ENCODE results near the gene ACSS2. TPM values are rescaled to one million over a fixed set of nuclear protein-coding genes. Genes with fewer than 3 reads are reported as not detected.

ACSS2 gene
- total and polyA plus RNA-seq, 2 of the 8 experiments (the other 6 are each of a cell fraction or from before 2014, with no cell fraction given), result 17.7 to 24.2 TPM

- WGBS, 2 experiments (ENCODE audit: extremely low coverage in 1 of 2, insufficient coverage in 1 of 2, insufficient read length in 1 of 2, insufficient replicate concordance in 2 of 2, low coverage in 1 of 2, low lambda C conversion rate in 2 of 2, missing lambda C conversion rate in 1 of 2), result 64% methylated on average over 3 of the region's 4 CpGs; no CpG with 5 or more reads in 1 of the 2 experiments
- Histone ChIP-seq H2BK5ac (ENCODE audit: low read depth, low read length) (no peak overlapping the region), H3K9me3 (ENCODE audit: insufficient read depth in 2 of 2, low read depth in 1 of 2, low read length in 1 of 2) (no peaks in the 10 kb centered on the region), H3K79me2 (ENCODE audit: control insufficient read depth in 1 of 2, insufficient read depth in 2 of 2, low read length in 2 of 2) (no peaks in the 10 kb centered on the region), H3K23ac (ENCODE audit: insufficient read length) (no peak overlapping the region), H3K4me2 (ENCODE audit: insufficient read depth in 1 of 2, low read depth in 2 of 2, low read length in 2 of 2) (no peak overlapping the region), H2BK15ac (ENCODE audit: low read length) (0 out of 2 replicates have a peak overlapping the region, but pooled peaks have one; percentile 2), H3K56ac (replicated peaks; ENCODE audit: insufficient read length, low read depth, low read length) (no peak overlapping the region), H3K18ac (ENCODE audit: extremely low read depth, low read length) (no peak overlapping the region), H2BK20ac (ENCODE audit: low read length) (no peak overlapping the region), H4K91ac (replicated peaks; ENCODE audit: insufficient read length, low read length) (no peak overlapping the region), H3K4ac (replicated peaks; ENCODE audit: insufficient read length, low read depth, low read length) (no peak overlapping the region), H3K4me3 (ENCODE audit: extremely low read depth in 1 of 4, insufficient read depth in 2 of 4, low read depth in 3 of 4, low read length in 4 of 4) (no peak overlapping the region), H3K4me1 (replicated peaks in 1 of 4; ENCODE audit: control insufficient read depth in 3 of 4, insufficient read depth in 4 of 4, low read length in 3 of 4) (peaks cover 0 to 8% (median 0%) of the 10 kb centered on the region in 4 experiments; a peak in 2 of 7 replicates), H3K36me3 (ENCODE audit: control insufficient read depth in 2 of 4, insufficient read depth in 4 of 4, low read length in 3 of 4) (no peaks in the 10 kb centered on the region), H3K23me2 (ENCODE audit: low read depth, low read length) (no peaks in the 10 kb centered on the region), H4K5ac (ENCODE audit: insufficient read length, low read depth, low read length) (no peak overlapping the region), H4K20me1 (replicated peaks in 1 of 2; ENCODE audit: control insufficient read depth in 1 of 2, insufficient read depth in 2 of 2, low read length in 2 of 2) (no peaks in the 10 kb centered on the region), H3K14ac (ENCODE audit: insufficient read length) (no peak overlapping the region), H3K27me3 (replicated peaks in 1 of 4; ENCODE audit: control insufficient read depth in 3 of 4, extremely low read depth in 1 of 4, insufficient read depth in 3 of 4, low read length in 3 of 4) (no peaks in the 10 kb centered on the region; a peak in 1 of 7 replicates), H2AFZ (ENCODE audit: low read length) (no peak overlapping the region), H2BK12ac (ENCODE audit: low read depth, low read length) (no peak overlapping the region), H4K8ac (ENCODE audit: extremely low read depth, insufficient read depth, low read length) (no peak overlapping the region), H3K27ac (ENCODE audit: low read depth, low read length) (no peak overlapping the region), H2BK120ac (replicated peaks; ENCODE audit: low read depth, low read length) (no peak overlapping the region), H3K79me1 (ENCODE audit: low read depth, low read length) (no peaks in the 10 kb centered on the region), H2AK5ac (ENCODE audit: low read depth, low read length) (no peak overlapping the region), H3K9ac (replicated peaks in 1 of 4; ENCODE audit: extremely low read depth in 1 of 4, low read depth in 3 of 4, low read length in 3 of 4) (no peak overlapping the region)
- ChIA-PET POLR2A (ENCODE audit: partially characterized antibody) (interaction anchor here (1.2 kb wide), 1 partner anchor 289 kb away, joined by 6 read pairs; no protein-coding TSS in a partner anchor), CTCF (ENCODE audit: partially characterized antibody) (interaction anchor here (0.6 to 6.9 kb wide), 6 partner anchors 17 to 511 kb away, joined by 3 to 26 read pairs (median 4); partner anchors contain the start of gene GGT7)
- TF ChIP-seq EGR1 (IDR thresholded peaks at IDR 0.05; ENCODE audit: borderline replicate concordance, low read depth, low read length), result no peak
- no peak for TF ChIP-seq GTF2F1 (IDR thresholded peaks at IDR 0.05; ENCODE audit: borderline replicate concordance, low read depth, low read length)
- TF ChIP-seq TAF7 (optimal IDR thresholded peaks at IDR 0.05; ENCODE audit: borderline replicate concordance, low read depth, low read length), result no peak
- no peak for TF ChIP-seq EZH2 (IDR thresholded peaks at IDR 0.05; ENCODE audit: low read depth, low read length, severe bottlenecking)
- no peak for TF ChIP-seq CHD2 (IDR thresholded peaks at IDR 0.05; ENCODE audit: low read length)
- TF ChIP-seq MAX (IDR thresholded peaks at IDR 0.05), result no peak
- TF ChIP-seq HDAC6 (IDR thresholded peaks at IDR 0.05; ENCODE audit: low read depth, low read length), result no peak
- no peak for TF ChIP-seq TBP (IDR thresholded peaks at IDR 0.05; ENCODE audit: low read depth, low read length)
- no peak for TF ChIP-seq SUZ12 (IDR thresholded peaks at IDR 0.05; ENCODE audit: low read length)
- no peak for TF ChIP-seq USF2 (IDR thresholded peaks at IDR 0.05; ENCODE audit: low read length)
- FAIRE-seq, result no peak
- no peak for DNase-seq (ENCODE audit: low read depth in 1 of 2, low spot score in 2 of 2)
Observed at GRCh38 chr20:34974246-34974645, 97.8 kb downstream of the ACSS2 start.
